K562 (cell line): Measurements from ENCODE around the gene JUN. TPM values are rescaled to one million over a fixed set of nuclear protein-coding genes. Genes with fewer than 3 reads are reported as not detected.
A peak's percentile ranks its signal among the peaks of the same experiment; 100 is the strongest.

Source experiments
- BRD4 ChIP-seq: fragments of 200-600 bp; sonication (generic); IDR thresholded peaks from 2 replicates; pipeline ENCODE4 v1.6.1; 2017; ENCODE audit warnings: inconsistent platforms
- CBFA2T2 ChIP-seq: fragments of 450-650 bp; conservative IDR thresholded peaks from 2 replicates; pipeline ENCODE4 v1.6.1; 2017; ENCODE audit warnings: mild to moderate bottlenecking
- CBFA2T3 ChIP-seq: fragments of 450-650 bp; IDR thresholded peaks from 2 replicates; pipeline ENCODE4 v1.6.1; 2017
- CBFB ChIP-seq: sonication (generic); formaldehyde crosslinking; IDR thresholded peaks from 2 replicates; pipeline ENCODE4 v1.4.0; 2020; ENCODE audit warnings: mild to moderate bottlenecking, missing genetic modification reagents
- CREBBP ChIP-seq: IDR thresholded peaks from one replicate; pipeline ENCODE4 v1.6.1; 2012; ENCODE audit warnings: low read depth, mild to moderate bottlenecking, control low read depth, inconsistent platforms, low read length
- E2F1 ChIP-seq: sonication (generic); formaldehyde crosslinking; IDR thresholded peaks from 2 replicates; pipeline ENCODE4 v1.8.1; 2023; ENCODE audit warnings: mild to moderate bottlenecking, missing genetic modification reagents, moderate library complexity
- HCFC1 ChIP-seq: IDR thresholded peaks from 2 replicates; pipeline ENCODE4 v1.6.1; 2012; ENCODE audit warnings: low read depth, low read length, improper control_type of control experiment
- HEY1 ChIP-seq: fragments of 250-450 bp; sonication (Bioruptor Pico); IDR thresholded peaks from 2 replicates; pipeline ENCODE4 v1.5.0; 2020; ENCODE audit warnings: mild to moderate bottlenecking, moderate library complexity, borderline replicate concordance
- MGA ChIP-seq: fragments of 450-650 bp; IDR thresholded peaks from 2 replicates; pipeline ENCODE4 v1.6.1; 2016; ENCODE audit warnings: mild to moderate bottlenecking, moderate library complexity
- MNT ChIP-seq, 2 experiments: fragments of 450-650 bp; conservative IDR thresholded peaks; 2 replicates each; pipeline ENCODE4 v1.6.1; 2017; ENCODE audit warnings: mild to moderate bottlenecking in 2 of 2, moderate library complexity in 2 of 2
- SPI1 ChIP-seq: IDR thresholded peaks from 2 replicates; pipeline ENCODE4 v1.6.1; 2011; ENCODE audit warnings: low read depth, low read length, control low read depth, borderline replicate concordance
- ZNF12 ChIP-seq: sonication (generic); formaldehyde crosslinking; IDR thresholded peaks from 2 replicates; pipeline ENCODE4 v1.4.0; 2020; ENCODE audit warnings: mild to moderate bottlenecking, missing genetic modification reagents
- ZNF511 ChIP-seq: sonication (generic); formaldehyde crosslinking; IDR thresholded peaks from 2 replicates; pipeline ENCODE4 v1.8.0; 2022; ENCODE audit warnings: mild to moderate bottlenecking, missing genetic modification reagents
- polyA plus RNA-seq, 8 experiments: library from polyadenylated mRNA; depleted of rRNA in 4 of 8; stranded (reverse) in 5 of 8; unstranded in 3 of 8; fragments of >200 nt; fragmentation: Nextera tagmentation in 2 of 8; fragmentation: Illumina TruSeq in 1 of 8; extraction: Ambion mirVana in 2 of 8; extraction: Trizol in 1 of 8; gene quantifications; 2 replicates each; pipeline versions ENCODE4 v1.2.1 to v1.2.3, GENCODE V29; 2011 to 2014; ENCODE audit warnings: inconsistent platforms in 1 of 8, missing spikeins in 1 of 8
- total RNA-seq, 7 experiments: library from RNA; depleted of rRNA in 6 of 7; stranded (reverse); fragments of >200 nt in 6 of 7; fragmentation: Illumina TruSeq in 2 of 7; extraction: Trizol in 2 of 7; gene quantifications; 2 replicates each; pipeline versions ENCODE4 v1.2.1 to v1.2.3, GENCODE V29; 2011 to 2021; ENCODE audit warnings: low replicate concordance in 1 of 7

Gene JUN
- total and polyA plus RNA-seq, 9 of the 15 experiments (the other 6 are each of a cell fraction or from before 2014, with no cell fraction given) = 0.32 to 23.4 (median 4.0) TPM

GRCh38 chr1:58783993-58784757 is at the start of gene JUN (continued):
- TF ChIP-seq MGA (0 out of 2 replicates have a peak, but pooled peaks have one; percentile 5), MNT (conservative IDR thresholded peaks at IDR 0.05) (peak; percentile 60 to 74), CBFA2T3 (peak; percentile 37; the same call in 1 of the 2 replicates), SPI1 (no peak), BRD4 (peak; percentile 87; the same call in 1 of the 2 replicates), CREBBP (no peak), HEY1 (CRISPR knock-in tag) (no peak), ZNF511 (no peak), CBFB (CRISPR knock-in tag) (no peak), E2F1 (CRISPR knock-in tag) (no peak), ZNF12 (CRISPR knock-in tag) (peak; percentile 60; the same call in 1 of the 2 replicates), CBFA2T2 (no peak; the same call in 1 of the 2 replicates), HCFC1 (peak; percentile 8; the same call in 1 of the 2 replicates)
